Measurements from ENCODE around the gene PARVB.

PARVB gene

DNA sequence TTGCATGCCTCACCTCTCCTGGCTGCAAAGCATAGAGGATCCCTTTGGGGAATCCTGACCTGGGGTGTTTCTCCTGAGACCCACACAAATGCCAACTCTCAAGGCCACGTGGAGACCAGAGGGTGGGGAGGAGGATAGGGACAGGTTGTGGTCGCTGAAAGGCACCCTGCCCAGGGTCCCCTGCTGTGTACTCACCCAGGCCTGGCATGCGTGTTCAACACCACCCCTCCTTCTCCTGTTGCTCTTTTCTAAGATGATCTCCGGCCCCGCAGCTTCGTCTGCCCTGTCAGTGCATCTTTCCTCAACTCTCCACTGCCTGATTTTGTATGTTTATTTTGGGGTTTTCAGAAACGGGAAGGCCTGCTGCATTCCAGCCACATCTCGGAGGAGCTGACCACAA, 112.0 kb downstream of the PARVB start:
- no peak for DNase-seq (ENCODE audit: low read depth)

DNA sequence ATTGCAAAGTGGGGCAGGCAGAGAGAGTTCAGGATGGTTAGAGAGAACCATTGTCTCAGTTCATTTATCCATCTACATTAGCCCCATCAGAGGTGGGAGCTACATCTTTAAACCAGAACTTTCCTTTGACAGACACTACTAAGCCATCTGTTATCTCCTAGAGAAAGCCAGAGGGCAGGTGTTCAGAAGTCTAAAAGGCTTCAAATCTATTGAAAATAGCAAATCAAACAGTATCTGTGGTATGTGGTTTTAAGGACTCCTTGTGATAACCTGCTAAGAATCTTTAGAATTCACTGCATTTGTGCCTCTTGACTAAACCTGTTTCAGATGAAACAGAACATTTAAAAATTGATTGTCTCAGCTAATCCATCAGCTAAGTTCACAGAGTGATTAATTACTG, 112.7 kb downstream of the PARVB start:
- no peak for DNase-seq (ENCODE audit: low read depth)

DNA sequence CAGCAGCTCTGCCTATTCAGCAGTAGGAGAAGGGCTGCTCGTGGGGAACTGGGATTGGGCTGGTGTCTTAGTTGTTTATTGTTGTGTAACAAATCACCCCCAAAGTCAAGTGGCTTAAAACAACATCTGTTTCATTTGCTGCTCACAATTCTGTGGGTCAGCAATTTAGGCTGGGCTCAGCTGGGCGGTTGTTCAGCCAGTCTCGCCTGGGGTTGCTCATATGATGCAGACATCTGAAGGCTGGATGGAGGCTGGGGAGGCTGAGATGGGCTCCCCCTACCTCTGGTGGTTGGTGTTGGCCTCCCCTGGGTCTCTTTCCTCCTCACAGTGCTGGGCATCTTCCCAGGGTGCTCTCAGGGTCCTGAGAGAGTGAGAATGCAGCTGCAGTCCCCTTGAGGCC, 113.3 kb downstream of the PARVB start:
- no peak for DNase-seq (ENCODE audit: low read depth)

DNA sequence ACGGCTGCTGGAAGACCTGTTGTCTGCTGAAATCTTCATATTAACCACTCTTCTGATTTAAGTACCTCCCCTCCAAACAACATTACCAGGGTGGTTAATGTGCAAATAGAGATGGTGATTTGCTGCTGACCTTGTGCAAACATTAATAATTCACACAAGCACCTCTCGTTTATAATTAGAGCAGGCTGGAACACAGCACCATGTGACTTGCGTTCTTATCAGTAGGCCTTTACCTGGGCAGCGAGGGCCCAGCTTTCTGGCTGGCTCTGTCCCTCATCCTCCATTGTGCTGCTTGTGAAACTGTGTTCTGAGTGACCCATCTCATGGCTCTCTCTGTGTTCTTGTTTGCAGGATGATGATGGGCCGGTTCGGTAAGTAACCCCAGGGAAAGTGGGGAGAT, 115.7 kb downstream of the PARVB start:
- DNase-seq (ENCODE audit: low read depth), result no peak

DNA sequence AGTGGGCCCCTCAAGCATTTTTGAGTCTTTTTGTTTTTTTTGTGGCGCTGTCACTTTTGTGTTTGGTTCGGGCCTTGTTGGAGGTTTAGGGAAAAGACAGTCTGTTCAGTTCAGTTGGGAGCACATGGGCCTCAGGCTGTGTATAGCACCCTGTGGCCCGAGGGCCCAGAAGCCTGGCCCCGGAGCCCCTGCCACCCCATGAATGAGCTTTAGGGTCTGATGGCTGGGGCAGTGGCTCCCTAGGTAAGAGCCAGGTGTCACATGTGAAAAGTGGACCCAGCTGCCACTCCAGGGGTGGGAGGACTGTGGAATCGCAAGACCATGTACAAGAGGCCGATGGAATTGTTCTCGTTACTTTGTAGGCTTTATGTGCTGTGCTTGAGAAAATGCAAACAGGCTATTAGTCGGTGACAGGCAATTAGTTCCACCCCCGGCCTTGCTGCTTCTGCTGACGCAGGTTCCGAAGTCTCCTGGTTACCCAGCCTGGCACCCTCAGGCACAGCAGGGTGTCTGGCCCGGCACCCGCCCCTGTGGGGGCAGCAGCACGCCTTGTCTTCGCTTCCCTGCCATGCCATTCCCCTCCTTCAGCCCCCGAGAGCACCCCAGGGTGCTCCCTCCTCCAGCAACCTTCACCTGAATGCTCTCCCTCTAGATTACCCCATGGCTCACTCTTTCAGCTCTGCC, 118.5 kb downstream of the PARVB start:
- no peak for DNase-seq (ENCODE audit: low read depth)

DNA sequence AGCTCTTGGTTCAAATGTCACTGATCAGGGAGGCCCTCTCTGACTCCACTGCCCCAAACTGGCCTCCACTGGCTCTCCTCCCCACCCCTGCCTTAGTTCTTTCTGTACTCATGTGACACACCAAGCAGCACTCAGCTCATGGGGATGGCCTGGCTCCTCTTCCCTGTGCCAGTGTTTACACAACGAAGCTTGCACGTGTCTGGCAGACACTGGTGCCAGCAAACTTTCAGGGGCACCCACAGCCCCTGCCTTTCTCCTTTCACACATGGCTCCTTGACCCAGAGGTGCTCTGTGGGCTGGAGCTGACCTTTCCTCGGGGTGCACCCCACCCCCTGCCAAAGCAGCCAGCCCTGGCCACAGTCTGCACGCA, 119.0 kb downstream of the PARVB start:
- no peak for DNase-seq (ENCODE audit: low read depth)

DNA sequence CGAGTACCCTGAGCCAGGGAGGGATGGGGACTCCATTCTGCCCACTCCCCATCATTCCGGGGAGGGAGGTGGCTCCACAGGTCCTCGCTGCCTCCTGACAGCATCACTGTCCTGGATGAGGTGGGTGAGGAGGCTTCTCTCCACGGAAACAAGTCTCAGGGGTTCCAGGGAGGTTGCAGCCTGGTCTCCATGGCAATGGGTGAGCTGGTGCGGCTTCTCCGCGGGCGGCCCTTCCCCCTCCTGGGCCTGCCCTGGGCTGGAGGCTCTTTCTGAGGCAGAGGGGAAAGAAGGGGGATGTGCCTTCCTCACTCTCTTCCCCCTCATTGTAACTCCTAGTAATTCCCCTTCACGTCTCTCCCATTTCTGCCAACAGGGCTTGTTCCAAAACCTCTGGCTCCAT, 119.5 kb downstream of the PARVB start:
- DNase-seq (ENCODE audit: low read depth), result no peak

DNA sequence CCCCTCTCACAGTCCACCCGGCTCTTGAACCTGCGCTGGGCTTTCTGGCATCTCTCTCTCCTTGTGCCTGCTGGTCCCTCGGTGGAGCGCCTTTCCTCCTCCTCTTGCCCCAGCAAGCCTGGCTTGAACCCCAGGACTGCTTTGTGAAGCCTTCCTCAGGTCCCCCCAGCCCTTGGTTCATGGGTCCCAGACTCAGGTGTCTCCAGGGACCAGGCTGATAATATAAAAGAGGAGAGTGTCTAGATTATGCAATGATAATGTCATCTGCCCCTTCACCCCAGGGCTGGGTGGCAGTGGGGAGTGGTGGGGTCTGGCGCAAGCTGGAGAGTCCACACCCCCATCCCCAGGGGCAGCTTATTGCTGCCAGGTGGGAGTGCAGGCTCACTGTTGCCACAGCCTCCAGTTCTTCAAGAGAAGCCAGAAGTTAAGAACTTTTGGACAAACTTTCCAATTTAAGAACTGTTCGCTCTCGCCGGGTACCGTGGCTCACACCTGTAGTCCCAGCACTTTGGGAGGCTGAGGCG, 120.0 kb downstream of the PARVB start:
- DNase-seq (ENCODE audit: low read depth), result no peak

DNA sequence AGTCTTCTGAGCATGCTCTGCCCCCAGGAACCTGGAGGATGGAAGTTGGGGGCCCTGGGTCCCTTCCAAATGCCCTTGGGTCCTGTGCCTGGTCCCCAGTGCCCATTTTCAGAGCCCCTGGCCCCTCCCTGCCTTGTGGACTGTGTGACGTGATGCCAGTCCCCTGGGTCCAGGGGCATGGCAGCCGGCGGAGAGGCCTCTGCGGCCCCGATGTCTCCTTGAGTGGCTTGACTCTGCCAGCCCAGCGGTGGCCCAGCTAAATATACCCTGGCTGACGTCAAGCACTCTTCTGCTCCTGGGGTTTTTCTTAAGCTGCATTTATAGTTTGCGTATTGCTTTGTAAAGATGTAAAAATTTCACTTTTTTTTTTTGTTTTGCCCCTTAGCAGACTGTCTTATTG, 121.4 kb downstream of the PARVB start:
- DNase-seq (ENCODE audit: low read depth), result no peak

DNA sequence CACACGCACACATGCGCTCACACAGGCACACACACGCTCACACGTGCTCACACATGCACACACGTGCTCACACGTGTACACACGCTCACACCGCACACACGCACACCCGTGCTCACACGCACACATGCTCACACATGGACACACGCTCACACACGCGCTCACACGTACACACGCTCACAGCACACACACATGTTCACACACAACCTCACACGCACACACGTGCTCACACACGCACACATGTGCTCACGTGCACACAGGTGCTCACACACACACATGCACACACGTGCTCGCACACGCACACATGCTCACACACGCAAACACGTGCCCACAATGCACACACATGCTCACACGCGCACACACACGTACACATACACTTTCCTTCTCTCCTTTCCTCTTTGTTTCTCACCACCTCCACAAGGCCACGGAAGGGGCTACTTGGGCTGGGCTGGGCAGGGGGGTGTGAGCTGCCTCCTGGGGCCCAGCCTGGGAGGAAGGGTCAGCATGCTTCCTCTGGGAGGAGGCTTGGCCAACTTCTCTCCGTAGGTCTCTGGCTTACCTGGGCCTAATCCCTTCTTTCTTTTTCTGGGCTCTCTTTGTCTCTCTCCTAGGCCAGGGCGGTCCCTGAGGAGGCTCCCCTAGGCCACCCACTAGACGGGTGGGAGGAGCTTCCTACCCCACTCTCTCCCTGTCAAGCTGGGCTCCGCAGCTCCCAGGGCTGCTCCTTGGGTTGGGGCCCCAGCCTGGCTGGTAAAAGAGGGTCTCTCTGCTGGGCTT, 122.2 kb downstream of the PARVB start:
- DNase-seq (ENCODE audit: low read depth), result no peak

DNA sequence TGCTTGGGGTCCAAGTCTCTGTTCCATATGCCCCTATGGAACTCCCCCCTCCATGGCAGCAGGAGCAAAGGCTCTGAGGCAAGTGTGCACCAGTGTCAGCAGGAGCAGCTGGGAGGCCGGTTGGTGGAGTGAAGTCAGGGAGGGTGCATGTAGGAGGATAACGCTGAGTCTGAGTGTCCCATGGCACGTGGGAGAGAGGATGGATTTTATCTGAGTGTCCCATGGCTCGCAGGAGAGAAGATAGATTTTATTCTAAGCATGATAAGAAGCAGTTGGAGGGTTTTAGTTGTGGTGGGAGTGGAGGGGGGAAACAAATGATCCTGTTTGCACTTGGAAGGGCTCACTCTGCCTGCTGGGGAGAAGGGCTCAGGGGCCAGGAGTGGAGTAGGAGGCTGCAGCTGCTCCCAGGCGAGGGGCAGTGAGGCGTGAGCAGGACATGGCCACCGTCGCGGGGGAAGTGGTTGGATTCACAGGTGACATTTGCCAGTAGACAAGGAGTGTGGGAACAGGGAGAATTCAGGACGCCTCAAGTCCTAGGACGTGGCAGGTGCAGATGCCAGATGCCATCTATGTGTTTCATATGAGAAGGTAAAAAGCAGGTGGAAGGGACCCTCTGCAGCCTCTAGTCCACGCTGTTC, 123.0 kb downstream of the PARVB start:
- no peak for DNase-seq (ENCODE audit: low read depth)

DNA sequence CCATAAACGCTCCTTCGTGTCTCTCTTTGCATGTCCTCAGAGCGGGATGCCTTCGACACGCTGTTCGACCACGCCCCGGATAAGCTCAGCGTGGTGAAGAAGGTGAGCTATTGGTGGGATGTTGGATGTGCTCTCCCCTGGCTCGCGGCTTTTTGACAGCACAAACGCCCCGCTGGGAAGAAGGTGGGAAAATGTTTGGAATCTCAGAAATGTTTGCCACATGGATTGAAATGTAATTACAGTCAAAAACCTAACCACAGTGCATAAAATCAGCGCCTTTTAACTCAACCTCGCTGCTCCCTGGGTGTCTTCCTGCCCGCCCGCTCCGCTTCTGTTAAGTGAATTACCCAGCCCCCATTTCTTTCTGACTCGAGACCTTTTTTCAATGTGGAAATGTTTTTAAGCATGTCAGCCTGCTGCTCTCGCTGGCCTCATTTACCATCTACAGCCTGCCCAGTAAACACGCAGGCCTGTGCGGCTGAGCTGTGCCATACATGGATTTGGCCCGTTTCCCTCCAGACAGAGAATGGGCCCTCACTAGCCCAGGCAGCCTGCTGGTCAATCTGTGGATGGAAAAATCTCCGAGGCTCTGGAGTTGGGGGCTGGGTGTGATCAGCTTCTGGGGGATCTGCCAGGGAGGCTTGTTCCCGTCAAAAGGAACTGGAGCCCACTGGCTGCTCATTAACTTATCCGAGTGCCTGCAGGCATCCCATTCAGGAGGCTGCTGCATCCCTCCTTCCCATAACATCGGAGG, 123.9 kb downstream of the PARVB start:
- DNase-seq (ENCODE audit: low read depth), result no peak

DNA sequence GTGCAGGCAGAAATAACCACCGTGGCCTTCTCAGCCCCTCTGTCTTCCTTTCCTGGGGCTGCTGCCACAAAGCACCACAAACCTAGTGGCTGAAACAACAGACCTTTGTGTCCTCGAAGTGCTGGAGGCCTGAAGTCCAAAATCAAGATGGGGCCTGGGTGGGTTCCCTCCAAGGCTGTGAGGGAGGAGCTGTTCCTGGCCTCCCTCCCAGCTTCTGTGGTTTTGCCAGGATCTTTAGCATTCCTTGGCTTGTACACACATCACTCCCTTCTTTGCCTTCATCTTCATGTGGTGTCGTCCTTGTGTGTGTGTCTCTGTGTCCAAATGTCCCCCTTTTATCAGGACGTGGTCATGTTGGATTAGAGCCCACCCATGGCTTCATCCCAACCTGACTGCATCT, 127.6 kb downstream of the PARVB start:
- DNase-seq (ENCODE audit: low read depth), result no peak

DNA sequence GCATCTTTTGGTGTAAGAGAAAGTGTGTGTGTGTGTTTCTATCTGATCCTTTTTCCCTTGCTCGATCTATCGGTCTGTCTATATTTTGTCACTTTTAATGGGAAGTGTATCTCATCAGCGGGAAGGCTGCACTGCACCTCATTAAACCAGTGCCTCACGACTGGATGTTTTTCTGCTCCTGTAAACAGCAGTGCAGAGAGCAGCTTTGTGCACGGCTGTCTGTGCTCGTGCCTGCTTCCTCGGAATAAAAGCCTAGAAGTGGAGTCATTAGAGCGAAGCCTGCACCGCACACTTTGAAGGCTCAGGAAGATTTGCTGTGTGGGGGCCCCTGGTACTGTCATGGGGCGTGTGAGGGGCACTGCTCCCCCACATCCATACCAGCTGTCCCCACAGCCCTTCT, 129.6 kb downstream of the PARVB start:
- no peak for DNase-seq (ENCODE audit: low read depth)

DNA sequence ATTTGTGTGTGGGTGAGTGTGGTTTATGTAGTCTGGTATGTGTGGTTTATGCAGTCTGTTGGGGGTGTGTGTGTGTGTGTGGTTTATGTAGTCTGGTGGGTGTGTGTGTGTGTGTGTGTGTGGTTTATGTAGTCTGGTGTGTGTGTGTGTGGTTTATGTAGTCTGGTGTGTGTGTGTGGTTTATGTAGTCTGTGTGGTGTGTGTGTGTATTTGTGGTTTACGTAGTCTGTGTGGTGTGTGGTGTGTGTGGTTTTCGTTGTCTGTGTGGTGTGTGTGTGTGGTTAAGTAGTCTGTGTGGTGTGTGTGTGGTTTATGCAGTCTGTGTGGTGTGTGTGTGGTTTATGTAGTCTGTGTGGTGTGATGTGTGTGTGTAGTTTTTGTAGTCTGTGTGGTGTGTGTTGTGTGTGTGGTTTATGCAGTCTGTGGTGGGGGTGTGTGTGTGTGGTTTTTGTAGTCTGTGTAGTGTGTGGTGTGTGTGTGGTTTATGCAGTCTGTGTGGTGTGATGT, 130.4 kb downstream of the PARVB start:
- DNase-seq (ENCODE audit: low read depth), result no peak

DNA sequence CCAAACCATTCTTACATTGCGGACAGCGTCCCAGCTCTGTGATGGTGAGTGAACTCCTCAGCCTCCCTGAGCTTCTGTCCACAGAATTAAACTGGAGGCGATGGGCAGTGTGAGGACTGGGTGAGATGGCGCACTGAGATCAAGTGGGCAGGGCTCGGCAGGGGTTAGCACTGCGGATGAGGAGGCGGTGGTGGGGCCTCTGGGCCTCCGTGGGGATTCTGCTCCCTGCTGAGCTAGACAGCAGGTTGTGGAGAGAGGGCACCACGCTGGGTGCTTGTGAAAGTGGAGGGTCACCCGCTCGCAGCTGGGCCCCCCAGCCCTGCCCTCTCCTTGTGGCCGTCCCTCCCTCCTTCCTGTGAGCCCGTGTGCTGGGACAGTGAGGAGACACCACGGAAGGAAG, 131.0 kb downstream of the PARVB start:
- no peak for DNase-seq (ENCODE audit: low read depth)

DNA sequence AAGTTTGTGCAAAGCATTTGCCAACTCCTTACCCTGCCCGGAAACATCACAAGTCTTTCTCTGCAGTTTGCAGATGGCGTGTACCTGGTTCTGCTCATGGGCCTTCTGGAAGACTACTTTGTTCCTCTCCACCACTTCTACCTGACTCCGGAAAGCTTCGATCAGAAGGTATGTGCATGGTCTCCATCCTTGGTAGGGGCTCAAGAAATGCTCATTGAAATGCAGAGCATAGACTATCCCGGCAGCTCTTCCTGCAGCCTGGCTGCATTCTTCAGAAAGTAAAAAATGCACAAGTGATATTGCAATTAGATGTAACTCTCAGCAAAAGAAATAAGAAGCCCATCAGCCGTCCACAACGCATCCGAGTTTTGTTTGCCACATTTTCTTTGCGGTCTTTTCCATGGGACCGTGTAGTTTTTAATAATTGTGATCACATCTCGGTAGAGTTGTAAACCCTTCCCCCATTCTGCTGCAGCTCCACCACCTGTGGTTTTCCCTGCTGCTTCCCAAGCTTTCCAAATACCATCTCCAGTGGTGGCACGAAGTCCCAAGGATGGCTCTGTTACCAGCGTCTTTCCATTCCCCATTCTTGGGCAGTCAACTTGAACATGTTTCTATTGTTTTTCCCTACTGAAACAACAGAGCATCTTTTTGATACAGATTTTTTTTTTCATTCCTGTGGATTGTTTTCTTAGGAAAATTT, 134.0 kb downstream of the PARVB start:
- no peak for DNase-seq (ENCODE audit: low read depth)

DNA sequence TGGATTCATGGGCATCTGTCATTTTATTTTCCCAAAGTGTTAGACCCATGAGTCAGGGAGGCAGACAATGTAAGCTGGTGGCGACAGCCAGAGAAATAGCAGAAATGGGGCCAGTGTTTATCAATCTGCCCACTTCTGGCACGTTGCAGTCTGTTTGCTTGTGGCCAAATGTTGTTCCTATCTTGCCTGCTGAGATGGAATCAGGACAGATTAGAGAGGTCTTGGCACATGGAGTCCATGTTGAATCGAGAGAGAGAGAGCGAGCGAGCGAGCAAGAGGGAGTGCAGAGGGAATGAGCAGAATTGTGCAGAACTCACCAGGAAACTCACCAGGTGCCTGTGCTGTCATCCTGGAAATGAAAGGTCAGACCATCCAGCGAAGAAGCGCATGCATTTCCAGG, 134.7 kb downstream of the PARVB start:
- no peak for DNase-seq (ENCODE audit: low read depth)

DNA sequence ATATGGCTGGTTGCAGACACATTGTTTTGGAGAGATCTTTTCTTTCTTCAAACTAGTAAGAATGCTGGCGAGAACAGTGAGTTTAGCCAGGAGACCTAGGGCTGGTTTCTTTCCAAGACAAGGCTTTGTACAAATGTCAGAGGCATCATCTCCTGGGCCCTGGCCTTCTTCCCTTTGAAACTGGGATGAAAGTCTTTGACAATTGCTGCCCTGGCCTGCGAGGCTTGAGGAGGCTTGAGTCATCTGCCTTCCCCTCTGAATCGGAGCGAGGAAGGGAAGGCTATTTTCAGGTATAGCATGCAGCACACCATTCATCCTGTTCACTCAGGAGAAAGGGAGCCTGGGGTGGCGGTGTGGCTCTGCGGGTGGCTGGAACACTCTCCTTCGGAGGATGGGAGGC, 135.1 kb downstream of the PARVB start:
- no peak for DNase-seq (ENCODE audit: low read depth)

DNA sequence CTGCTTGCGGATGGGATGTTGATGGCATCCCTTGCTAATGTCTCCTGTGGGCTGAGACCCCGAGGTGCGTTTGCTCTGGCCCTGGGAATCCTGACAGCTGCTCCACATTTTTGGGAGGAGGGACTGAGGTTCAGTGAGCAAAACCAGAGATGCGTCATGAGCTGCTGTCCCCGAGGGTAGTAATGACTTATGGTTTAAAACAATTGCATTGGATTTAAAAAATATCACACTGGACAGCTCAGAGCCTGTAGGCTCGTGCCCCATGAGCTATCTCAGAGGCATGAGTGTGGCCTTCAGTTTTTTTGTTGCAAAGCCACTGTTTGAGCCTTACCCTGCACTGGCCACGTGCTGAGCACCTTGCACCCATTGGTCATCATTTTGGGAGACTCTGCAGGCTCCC, 135.7 kb downstream of the PARVB start:
- no peak for DNase-seq (ENCODE audit: low read depth)

DNA sequence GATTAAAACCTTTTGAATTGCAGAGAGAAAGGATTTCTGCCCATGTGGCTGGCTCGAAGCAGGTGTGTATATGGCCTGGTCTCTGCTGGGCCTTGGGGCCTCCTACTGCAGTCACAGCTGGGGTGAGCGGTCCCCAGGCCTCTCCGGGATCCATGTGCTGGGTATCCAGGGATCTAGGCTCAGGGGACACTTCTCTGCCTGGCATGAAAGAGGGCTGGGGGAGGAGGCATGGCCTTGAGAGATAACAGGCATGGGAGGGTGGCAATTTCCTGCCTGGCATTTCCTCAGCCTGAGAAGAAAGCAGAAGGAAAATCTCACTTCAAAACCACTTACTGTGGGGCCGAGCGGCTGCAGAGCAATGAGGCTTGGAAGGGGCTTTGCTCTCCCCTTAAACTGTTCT, 136.3 kb downstream of the PARVB start:
- no peak for DNase-seq (ENCODE audit: low read depth)

DNA sequence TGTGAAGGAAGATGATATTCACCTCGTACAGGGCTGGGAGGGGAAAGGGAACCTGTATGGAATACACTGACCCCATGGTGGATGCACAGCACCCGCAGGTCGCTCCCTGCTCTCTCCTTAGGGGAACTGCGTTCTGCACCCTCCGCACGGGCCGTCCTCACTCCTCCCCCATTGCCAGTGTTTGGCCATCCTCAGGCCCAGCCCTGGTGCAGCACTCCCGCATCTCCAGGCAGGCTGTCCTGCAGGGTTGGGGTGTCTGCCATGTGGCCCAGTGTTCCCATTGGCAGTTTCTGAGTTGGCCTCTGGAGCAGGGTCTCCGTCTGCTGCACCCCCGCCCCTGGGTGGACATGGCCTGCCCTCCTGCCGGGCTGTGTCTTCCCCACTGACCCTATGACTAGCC, 137.6 kb downstream of the PARVB start:
- DNase-seq (ENCODE audit: low read depth), result no peak

Measured in stimulated activated CD8-positive, alpha-beta memory T cell treated with anti-CD3 and anti-CD28 coated beads, Interleukin-12 subunit alpha, Interleukin-12 subunit beta, amount 100 ng/mL, for 4 hours (primary cell).